PFSK-1 (cell line): ENCODE measurements around the gene PDGFRB.

Source experiments
- POLR2AphosphoS5 ChIP-seq: IDR thresholded peaks from 2 replicates; pipeline ENCODE4 v1.6.1; 2012; ENCODE audit warnings: low read depth, mild to moderate bottlenecking, control low read depth, low read length, moderate library complexity
- SIN3A ChIP-seq: IDR thresholded peaks from 2 replicates; pipeline ENCODE4 v1.6.1; 2012; ENCODE audit warnings: mild to moderate bottlenecking, low read length, moderate library complexity, borderline replicate concordance; ENCODE audit not compliant: insufficient read depth
- TAF1 ChIP-seq: IDR thresholded peaks from 2 replicates; pipeline ENCODE4 v1.6.1; 2012; ENCODE audit warnings: low read length, control low read depth, borderline replicate concordance; ENCODE audit not compliant: insufficient read depth
- TF ChIP-seq, protein P1 (sequence below), 2 experiments: IDR thresholded peaks; 2 replicates each; pipeline versions ENCODE4 v1.6.1 to v1.8.0; 2011 to 2012; ENCODE audit warnings: low read depth in 2 of 2, low read length in 2 of 2, control low read depth in 1 of 2, inconsistent platforms in 1 of 2, mild to moderate bottlenecking in 1 of 2, moderate library complexity in 1 of 2; ENCODE audit not compliant: insufficient read depth in 1 of 2

- TF ChIP-seq POLR2AphosphoS5 (no peak), TAF1 (no peak), SIN3A (no peak)
- TF ChIP-seq, protein P1, sequence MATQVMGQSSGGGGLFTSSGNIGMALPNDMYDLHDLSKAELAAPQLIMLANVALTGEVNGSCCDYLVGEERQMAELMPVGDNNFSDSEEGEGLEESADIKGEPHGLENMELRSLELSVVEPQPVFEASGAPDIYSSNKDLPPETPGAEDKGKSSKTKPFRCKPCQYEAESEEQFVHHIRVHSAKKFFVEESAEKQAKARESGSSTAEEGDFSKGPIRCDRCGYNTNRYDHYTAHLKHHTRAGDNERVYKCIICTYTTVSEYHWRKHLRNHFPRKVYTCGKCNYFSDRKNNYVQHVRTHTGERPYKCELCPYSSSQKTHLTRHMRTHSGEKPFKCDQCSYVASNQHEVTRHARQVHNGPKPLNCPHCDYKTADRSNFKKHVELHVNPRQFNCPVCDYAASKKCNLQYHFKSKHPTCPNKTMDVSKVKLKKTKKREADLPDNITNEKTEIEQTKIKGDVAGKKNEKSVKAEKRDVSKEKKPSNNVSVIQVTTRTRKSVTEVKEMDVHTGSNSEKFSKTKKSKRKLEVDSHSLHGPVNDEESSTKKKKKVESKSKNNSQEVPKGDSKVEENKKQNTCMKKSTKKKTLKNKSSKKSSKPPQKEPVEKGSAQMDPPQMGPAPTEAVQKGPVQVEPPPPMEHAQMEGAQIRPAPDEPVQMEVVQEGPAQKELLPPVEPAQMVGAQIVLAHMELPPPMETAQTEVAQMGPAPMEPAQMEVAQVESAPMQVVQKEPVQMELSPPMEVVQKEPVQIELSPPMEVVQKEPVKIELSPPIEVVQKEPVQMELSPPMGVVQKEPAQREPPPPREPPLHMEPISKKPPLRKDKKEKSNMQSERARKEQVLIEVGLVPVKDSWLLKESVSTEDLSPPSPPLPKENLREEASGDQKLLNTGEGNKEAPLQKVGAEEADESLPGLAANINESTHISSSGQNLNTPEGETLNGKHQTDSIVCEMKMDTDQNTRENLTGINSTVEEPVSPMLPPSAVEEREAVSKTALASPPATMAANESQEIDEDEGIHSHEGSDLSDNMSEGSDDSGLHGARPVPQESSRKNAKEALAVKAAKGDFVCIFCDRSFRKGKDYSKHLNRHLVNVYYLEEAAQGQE (IDR thresholded peaks at IDR 0.05; ENCODE audit: insufficient read depth in 1 of 2, low read depth in 2 of 2, low read length in 2 of 2): no peak
These were observed 46.9 kb upstream of the PDGFRB start for GRCh38 chr5:150202501-150202900.
